ENCODE measurements around the gene BCDIN3D.
"Not testable (repeated sequence)": the region's sequence is repeated elsewhere in the genome, so short reads cannot be mapped to it uniquely, and the experiment has no call there.

BCDIN3D gene, protein sequence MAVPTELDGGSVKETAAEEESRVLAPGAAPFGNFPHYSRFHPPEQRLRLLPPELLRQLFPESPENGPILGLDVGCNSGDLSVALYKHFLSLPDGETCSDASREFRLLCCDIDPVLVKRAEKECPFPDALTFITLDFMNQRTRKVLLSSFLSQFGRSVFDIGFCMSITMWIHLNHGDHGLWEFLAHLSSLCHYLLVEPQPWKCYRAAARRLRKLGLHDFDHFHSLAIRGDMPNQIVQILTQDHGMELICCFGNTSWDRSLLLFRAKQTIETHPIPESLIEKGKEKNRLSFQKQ

DNA sequence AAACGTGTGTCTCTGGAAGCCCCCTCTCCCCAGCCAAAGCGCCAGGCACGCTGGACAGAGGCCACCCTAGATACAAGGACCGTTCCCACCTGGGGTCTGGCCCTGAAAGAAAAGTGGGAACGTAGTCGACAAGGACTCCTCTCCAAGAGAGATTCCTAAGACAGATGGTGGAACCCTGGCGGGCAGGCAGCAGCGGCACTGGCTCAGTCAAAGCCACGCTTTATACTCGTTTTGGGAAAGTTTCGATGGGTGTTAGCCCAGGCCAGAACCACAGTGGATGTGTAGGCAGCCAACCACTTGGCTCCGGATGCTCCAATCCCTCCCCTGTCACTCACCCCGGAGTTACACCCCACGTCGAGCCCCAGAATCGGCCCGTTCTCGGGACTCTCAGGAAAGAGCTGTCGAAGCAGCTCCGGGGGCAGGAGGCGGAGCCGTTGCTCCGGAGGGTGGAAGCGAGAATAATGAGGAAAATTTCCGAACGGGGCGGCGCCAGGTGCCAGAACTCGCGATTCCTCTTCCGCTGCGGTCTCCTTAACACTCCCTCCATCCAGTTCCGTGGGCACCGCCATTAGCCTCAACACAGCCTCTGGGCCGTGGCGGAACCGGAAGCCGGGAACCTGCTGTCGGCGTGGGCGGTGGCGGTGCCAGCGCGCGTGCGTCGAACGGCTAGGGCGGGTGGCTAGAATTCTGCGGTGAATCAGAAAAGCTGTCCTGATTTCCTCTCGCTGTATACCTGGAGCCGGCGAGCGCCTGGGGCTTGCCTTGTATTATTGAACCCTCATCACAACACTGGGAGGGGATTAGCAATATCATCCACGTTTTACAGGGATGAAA, at the start of gene BCDIN3D:
TSS of gene BCDIN3D (minus strand) at position 588 of the 834 bp plus-strand sequence. CDS start at position 569, 19 bp downstream.
- in situ Hi-C loops (cut with HindIII; ENCODE audit: low sequenced_read_pairs) = no loop called here

- in situ Hi-C loops (cut with HindIII; ENCODE audit: low sequenced_read_pairs) = loop anchor here (5.0 kb wide), 1 partner anchor 50 kb away; no protein-coding TSS in a partner anchor
Observed at GRCh38 chr12:49892084-49892731, 49.3 kb upstream of the BCDIN3D start.

DNA sequence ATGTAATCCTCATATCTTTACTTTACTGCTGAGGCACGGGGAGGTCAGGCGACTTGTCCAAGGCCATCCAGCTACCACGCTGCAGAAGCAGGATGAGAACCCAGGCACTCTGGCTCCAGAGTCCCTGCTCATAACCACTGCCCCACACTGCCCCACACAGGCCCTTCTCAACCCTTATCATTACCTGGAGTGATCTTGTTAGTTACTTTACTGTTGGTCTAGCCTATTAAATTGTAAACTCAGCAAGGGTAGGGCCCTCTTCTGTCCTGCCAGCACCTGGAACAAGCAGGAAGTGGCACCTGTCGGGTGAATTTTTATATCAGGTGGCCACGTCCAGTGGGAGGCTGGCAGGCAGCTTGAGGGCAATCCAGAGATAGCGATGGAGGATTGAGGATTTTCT, 48.6 kb upstream of the BCDIN3D start:
- in situ Hi-C loops (cut with HindIII; ENCODE audit: low sequenced_read_pairs) = loop anchor here (5.0 kb wide), 1 partner anchor 51 kb away; no protein-coding TSS in a partner anchor

GRCh38 chr12:49891012-49891411, 48.1 kb upstream of the BCDIN3D start:
- in situ Hi-C loops (cut with HindIII; ENCODE audit: low sequenced_read_pairs) = loop anchor here (5.0 kb wide), 1 partner anchor 51 kb away; no protein-coding TSS in a partner anchor

DNA sequence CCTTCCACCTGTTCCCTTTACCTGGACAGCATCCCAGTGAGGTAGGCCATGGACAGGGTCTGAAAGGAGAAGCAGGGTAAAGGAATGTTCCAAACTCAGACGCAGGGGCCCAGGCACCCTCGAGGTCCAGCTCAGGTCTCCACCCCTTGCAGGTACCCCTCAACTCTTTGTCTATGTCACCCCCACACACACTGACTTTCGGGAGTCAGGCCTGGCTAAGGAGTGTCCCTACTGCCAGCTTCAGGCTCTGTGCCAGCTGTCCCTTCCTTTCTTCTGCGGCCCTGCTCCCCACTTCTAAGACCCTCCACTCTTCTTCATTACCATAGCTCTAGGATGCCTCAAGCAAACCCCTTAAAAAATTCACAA, 47.2 kb upstream of the BCDIN3D start:
- in situ Hi-C loops (cut with HindIII; ENCODE audit: low sequenced_read_pairs) = loop anchor here (5.0 kb wide), 1 partner anchor 52 kb away; no protein-coding TSS in a partner anchor

DNA sequence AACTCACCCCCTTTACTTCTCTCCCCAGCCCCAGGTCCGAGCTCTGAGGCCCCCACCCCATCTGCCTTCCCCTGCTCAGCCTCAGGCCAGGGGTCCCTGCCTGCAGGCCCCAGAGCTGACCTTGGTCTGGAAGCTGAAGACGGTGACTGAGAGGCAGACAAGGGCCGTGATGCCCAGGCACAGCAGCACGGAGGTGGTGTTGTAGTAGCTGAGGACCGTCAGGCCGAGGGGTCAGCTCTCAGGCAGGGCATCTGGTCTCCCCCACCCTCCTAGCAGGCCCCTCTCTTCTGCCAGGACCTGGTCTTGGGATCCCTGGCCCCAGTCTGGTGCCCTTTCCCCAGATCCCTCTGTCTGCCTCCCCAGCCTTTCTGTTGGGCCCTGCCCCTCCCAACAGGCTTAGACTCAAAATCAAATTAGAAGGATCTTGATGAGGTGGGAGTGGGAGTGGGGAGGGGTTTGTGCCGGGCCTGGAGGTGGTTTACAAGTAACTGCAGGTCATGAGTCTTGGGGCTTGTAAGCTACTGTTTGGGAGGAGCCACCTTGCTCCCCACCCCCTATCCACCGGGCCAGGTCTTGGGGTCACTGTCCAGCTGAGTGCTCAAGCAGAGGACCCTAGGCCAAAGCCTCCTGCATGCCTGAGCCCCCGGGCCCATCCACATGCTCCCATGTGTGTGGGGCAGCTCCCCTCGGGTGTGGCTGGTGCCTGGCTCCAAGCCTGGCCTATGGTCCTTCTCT, 46.6 kb upstream of the BCDIN3D start:
- in situ Hi-C loops (cut with HindIII; ENCODE audit: low sequenced_read_pairs) = loop anchor here (5.0 kb wide), 1 partner anchor 53 kb away; no protein-coding TSS in a partner anchor

DNA sequence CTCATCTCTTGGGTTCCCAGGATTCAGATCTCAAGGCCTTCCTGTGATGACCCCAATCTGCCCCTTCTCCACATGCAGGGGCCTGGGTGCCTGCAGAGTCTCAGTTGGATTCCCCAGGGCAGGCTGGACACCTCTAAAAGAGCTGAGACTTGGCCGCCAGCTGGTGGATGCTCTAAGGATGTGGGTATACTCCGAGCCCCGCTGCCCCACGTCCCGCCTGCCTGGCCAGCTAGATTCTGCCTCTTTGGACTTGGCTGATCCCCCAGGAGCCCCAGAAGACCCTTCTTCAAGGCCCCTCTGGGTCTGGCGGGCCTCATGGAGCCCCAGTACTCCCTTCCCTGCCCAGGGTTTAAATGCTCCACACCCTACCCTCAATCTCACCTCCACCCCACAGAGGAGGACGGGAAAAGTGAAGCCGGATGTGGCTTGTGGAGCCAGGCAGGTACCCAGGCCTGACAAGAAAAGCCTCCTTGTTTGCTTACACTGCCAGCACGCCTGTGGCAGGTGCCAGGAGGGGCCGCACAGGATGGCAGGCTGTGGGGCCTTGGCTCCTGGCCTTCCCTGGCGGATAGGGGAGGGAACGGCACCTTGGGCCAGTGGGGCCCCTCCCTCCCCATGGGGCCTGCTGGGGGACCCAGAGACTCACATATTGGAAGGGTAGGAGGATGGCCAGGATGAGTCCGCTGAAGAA, 45.7 kb upstream of the BCDIN3D start:
- in situ Hi-C loops (cut with HindIII; ENCODE audit: low sequenced_read_pairs) = no loop called here

GRCh38 chr12:49887536-49888401, 44.9 kb upstream of the BCDIN3D start:
- in situ Hi-C loops (cut with HindIII; ENCODE audit: low sequenced_read_pairs) = no loop called here

- in situ Hi-C loops (cut with HindIII; ENCODE audit: low sequenced_read_pairs) = no loop called here
Observed at GRCh38 chr12:49887091-49887490, 44.2 kb upstream of the BCDIN3D start.

- in situ Hi-C loops (cut with HindIII; ENCODE audit: low sequenced_read_pairs) = no loop called here
Observed at GRCh38 chr12:49885663-49886461, 43.0 kb upstream of the BCDIN3D start.

DNA sequence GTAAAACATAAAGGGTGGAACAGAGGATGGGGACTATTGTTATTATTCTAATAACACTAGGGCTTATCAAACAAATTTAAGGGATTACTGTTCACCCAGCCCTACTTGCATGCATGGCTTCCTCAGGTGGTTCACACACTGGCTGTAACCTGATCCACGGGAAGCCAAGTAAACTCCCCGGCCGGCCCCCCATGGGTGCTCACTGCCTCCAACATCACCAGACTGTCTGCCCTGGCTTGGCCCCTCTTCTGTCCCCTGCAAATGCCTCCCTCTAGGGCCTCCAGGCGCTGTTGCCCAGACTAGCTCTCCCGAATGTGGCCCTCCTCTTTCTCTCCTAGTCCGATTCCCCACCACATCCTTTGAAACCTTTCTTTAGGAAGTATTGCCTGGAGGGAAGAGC, 42.2 kb upstream of the BCDIN3D start:
- in situ Hi-C loops (cut with HindIII; ENCODE audit: low sequenced_read_pairs) = no loop called here

- in situ Hi-C loops (cut with HindIII; ENCODE audit: low sequenced_read_pairs) = no loop called here
Observed at GRCh38 chr12:49882851-49883464, 40.1 kb upstream of the BCDIN3D start.

DNA sequence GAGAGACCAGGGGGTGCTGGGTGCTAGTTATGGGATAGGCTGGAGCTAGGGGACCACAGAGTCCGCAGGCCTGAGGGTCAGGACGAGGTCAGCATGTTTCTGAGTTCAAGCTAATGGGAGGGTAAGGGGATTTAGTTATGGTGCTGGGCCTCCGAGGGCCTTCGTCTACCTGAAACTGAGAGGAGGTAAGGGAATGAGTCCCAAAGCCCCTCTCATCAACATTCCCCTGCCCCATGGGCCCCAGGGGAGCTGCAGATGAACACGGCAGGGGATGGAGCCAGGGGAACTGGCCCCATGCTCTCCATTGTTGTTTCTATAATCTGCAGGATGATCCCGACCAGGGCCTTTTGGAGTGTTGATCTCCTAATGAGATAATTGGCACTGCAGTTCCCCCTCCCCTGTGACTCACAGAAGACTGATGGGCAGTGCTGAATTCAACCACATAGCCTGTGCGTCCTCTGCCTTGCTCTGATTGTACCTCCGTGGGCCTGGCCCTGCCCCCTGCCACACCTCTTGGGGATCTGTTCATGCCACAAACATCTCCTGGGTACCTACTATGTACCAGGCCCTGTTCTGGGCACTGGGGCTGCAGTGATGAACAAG, 39.4 kb upstream of the BCDIN3D start:
- in situ Hi-C loops (cut with HindIII; ENCODE audit: low sequenced_read_pairs) = no loop called here

GRCh38 chr12:49881415-49882247, 38.7 kb upstream of the BCDIN3D start:
- in situ Hi-C loops (cut with HindIII; ENCODE audit: low sequenced_read_pairs) = no loop called here

DNA sequence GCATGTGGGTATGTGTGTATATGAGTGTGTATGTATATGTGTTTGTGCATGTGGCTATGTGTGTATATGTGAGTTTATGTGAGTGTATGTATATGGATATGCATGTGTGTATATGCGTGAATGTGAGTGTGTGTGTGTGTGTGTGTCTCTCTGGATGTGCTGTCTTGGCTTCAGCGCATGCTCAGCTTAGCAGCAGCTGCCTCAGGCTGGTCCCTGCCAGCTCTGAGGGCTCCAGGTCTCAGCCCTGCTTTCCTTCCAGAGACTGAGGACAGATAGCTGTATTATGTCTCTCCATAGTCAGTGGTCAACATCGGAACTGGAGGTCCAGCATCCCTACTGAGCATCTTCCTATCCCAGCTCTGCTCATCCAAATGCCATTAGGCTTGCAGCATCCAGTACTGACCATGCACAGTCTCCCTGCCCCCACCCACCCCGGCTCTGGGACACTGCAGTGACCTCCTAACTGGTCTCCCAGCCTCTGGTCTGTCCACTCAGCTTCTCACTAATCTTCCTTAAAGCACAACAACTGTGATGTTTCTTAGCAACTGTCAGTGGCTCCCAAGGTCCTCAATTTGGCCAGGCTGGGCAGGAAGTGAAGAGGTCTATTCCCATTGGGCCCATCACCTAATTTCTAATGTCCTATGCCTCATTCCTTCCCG, 38.0 kb upstream of the BCDIN3D start:
- in situ Hi-C loops (cut with HindIII; ENCODE audit: low sequenced_read_pairs) = no loop called here

DNA sequence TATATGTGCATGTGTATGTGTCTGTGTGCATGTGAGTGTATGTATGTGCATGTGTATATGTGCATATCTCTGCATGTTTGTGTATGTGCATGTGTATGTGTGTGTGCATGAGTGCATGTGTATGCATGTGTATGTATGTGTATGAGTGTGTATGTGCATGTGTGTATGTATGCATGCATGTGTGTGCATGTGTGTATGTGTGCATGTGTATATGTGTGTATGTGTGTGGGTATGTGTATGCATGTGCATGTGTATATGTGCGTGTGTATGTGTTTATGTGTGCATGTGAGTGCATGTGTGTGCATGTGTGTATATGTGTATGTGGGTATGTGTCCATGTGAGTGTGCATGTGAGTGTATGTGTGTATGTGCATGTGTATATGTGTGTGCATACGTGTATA, 36.2 kb upstream of the BCDIN3D start:
- in situ Hi-C loops (cut with HindIII; ENCODE audit: low sequenced_read_pairs) = not testable (repeated sequence)
